ENCODE results near the gene ELF2. TPM values are rescaled to one million over a fixed set of nuclear protein-coding genes. Genes with fewer than 3 reads are reported as not detected.
"Not testable (repeated sequence)": the region's sequence is repeated elsewhere in the genome, so short reads cannot be mapped to it uniquely, and the experiment has no call there.

The ELF2 gene
- total and polyA plus RNA-seq, 11 donors = 10.3 to 44.2 (median 34.0) TPM

GRCh38 chr4:139221687-139222086 lies 44.7 kb upstream of the ELF2 start:
- peak in 2 of 4 donors; percentile 13 to 45 for ATAC-seq
- DNase-seq = no peak
- Histone ChIP-seq H3K4me3 (no peak overlapping the region), H3K27me3 (no peaks in the 10 kb centered on the region), H3K4me1 (peaks cover 0 to 8% (median 4%) of the 10 kb centered on the region in 12 donors), H3K9me3 (peaks cover 0 to 8% (median 0%) of the 10 kb centered on the region in 12 donors), H3K36me3 (no peaks in the 10 kb centered on the region), H3K27ac (no peak overlapping the region)
- intact Hi-C loops (cut with DNase I) = loop anchor here in 4 of 10 donors (5.0 to 10.0 kb wide), 4 partner anchors 63 to 119 kb away; partner anchors contain the start of gene MGARP (in 1 of the 4)
- WGBS, 4 donors = 63 to 76% (median 65%) methylated on average over 5 of the region's 5 CpGs
- TF ChIP-seq POLR2A (IDR thresholded peaks at IDR 0.05) (no peak), CTCF (IDR thresholded peaks at IDR 0.05) (no peak)

- Histone ChIP-seq H3K36me3 (no peaks in the 10 kb centered on the region), H3K4me3 (no peak overlapping the region), H3K27ac (no peak overlapping the region), H3K4me1 (peaks cover 0 to 14% (median 4%) of the 10 kb centered on the region in 12 donors), H3K27me3 (no peaks in the 10 kb centered on the region), H3K9me3 (peaks cover 0 to 8% (median 0%) of the 10 kb centered on the region in 12 donors)
- ATAC-seq = no peak
- intact Hi-C loops (cut with DNase I) = loop anchor here in 4 of 10 donors (5.0 to 10.0 kb wide), 4 partner anchors 65 to 117 kb away; partner anchors contain the start of gene MGARP (in 1 of the 4)
- 84 to 92% (median 85%) methylated on average over 4 of the region's 4 CpGs for WGBS, 4 donors
- DNase-seq = no peak
- TF ChIP-seq CTCF (IDR thresholded peaks at IDR 0.05) (no peak), POLR2A (IDR thresholded peaks at IDR 0.05) (no peak)
Measured at GRCh38 chr4:139219450-139220055, 42.5 kb upstream of the ELF2 start.

- DNase-seq = peak in 4 of 5 donors; percentile 44 to 72 (median 46)
- no peaks in the 10 kb centered on the region for H3K36me3 ChIP-seq
- H3K4me1 ChIP-seq = peaks cover 0 to 21% (median 10%) of the 10 kb centered on the region in 12 donors
- no peaks in the 10 kb centered on the region for H3K9me3 ChIP-seq
- no peak overlapping the region for H3K4me3 ChIP-seq
- WGBS, 4 donors = 27 to 46% (median 33%) methylated on average over 7 of the region's 7 CpGs
- TF ChIP-seq POLR2A (IDR thresholded peaks at IDR 0.05) (no peak), CTCF (IDR thresholded peaks at IDR 0.05) (no peak)
- H3K27ac ChIP-seq = peak overlapping the region in 5 of 12 donors; percentile 21 to 52 (median 26)
- peak; percentile 72 to 90 (median 84) for ATAC-seq
- intact Hi-C loops (cut with DNase I) = no loop called here
- H3K27me3 ChIP-seq = no peaks in the 10 kb centered on the region
Measured at GRCh38 chr4:139214039-139214534, 37.1 kb upstream of the ELF2 start.

GRCh38 chr4:139213633-139214032 lies 36.6 kb upstream of the ELF2 start:
- H3K27me3 ChIP-seq; H3K9me3 ChIP-seq; H3K4me3 ChIP-seq; DNase-seq; H3K36me3 ChIP-seq; intact Hi-C loops (cut with DNase I); H3K27ac ChIP-seq; ATAC-seq: not testable (repeated sequence)
- 87 to 95% (median 90%) methylated on average over 10 of the region's 10 CpGs for WGBS, 4 donors
- H3K4me1 ChIP-seq = peaks cover 0 to 25% (median 10%) of the 10 kb centered on the region in 12 donors

All from heart left ventricle (tissue), 16 donors.